Measurements from ENCODE around the gene SLC22A16. TPM values are rescaled to one million over a fixed set of nuclear protein-coding genes. Genes with fewer than 3 reads are reported as not detected.

SLC22A16 gene
- total and polyA plus RNA-seq, 2 of the 8 experiments (the other 6 are each of a cell fraction or from before 2014, with no cell fraction given) = not detected

DNA sequence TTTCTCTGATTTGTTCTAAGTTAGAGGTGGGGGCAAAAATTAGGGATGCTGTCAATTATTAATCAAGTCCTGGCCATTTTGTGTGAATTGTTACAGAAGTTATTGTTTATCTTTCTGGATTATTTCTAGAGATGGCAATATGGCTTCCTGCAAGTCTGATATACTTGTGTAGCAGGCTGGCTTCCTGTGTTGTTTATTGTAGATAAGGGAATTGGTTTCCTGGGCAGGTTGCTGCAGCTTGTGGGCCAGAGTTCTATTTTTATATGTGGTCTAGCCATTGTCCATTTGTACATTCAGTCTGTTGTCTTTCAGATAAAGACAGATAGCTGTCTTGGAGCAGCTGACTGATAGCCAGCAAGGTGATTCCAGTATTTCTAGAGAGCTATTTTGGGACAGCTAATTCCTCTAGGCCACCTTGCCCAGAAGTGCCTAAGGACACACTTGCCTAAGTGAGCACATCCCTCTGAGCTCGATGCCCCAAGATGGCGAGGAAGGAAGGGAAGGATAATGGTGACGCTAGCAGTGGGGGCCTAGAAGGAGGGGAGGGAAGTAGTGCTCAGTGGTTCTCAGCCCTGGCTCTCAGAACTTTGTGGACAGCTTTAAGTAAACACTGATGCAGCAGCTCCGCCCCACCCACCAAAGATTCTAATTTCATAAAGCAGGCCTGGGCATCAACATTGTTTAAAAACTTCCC is 86.6 kb downstream of the SLC22A16 start:
- Histone ChIP-seq H3K27me3 (replicated peaks in 1 of 4; ENCODE audit: control insufficient read depth in 3 of 4, extremely low read depth in 1 of 4, insufficient read depth in 3 of 4, low read length in 3 of 4) (no peaks in the 10 kb centered on the region), H3K14ac (ENCODE audit: insufficient read length) (no peak overlapping the region), H4K8ac (ENCODE audit: extremely low read depth, insufficient read depth, low read length) (no peak overlapping the region), H3K23ac (ENCODE audit: insufficient read length) (no peak overlapping the region), H2BK15ac (ENCODE audit: low read length) (no peak overlapping the region), H3K9me3 (ENCODE audit: insufficient read depth in 2 of 2, low read depth in 1 of 2, low read length in 1 of 2) (no peaks in the 10 kb centered on the region), H3K27ac (ENCODE audit: low read depth, low read length) (no peak overlapping the region), H2BK5ac (ENCODE audit: low read depth, low read length) (no peak overlapping the region), H3K4ac (replicated peaks; ENCODE audit: insufficient read length, low read depth, low read length) (no peak overlapping the region), H4K20me1 (replicated peaks in 1 of 2; ENCODE audit: control insufficient read depth in 1 of 2, insufficient read depth in 2 of 2, low read length in 2 of 2) (no peaks in the 10 kb centered on the region), H3K79me2 (ENCODE audit: control insufficient read depth in 1 of 2, insufficient read depth in 2 of 2, low read length in 2 of 2) (no peaks in the 10 kb centered on the region), H3K23me2 (ENCODE audit: low read depth, low read length) (no peaks in the 10 kb centered on the region), H3K9ac (replicated peaks in 1 of 4; ENCODE audit: extremely low read depth in 1 of 4, low read depth in 3 of 4, low read length in 3 of 4) (no peak overlapping the region; a peak in 1 of 7 replicates), H2AK5ac (ENCODE audit: low read depth, low read length) (no peak overlapping the region), H3K4me1 (replicated peaks in 1 of 4; ENCODE audit: control insufficient read depth in 3 of 4, insufficient read depth in 4 of 4, low read length in 3 of 4) (peaks cover 0 to 1% (median 0%) of the 10 kb centered on the region in 4 experiments; a peak in 1 of 7 replicates), H2BK120ac (replicated peaks; ENCODE audit: low read depth, low read length) (no peak overlapping the region), H4K5ac (ENCODE audit: insufficient read length, low read depth, low read length) (no peak overlapping the region), H3K4me3 (ENCODE audit: extremely low read depth in 1 of 4, insufficient read depth in 2 of 4, low read depth in 3 of 4, low read length in 4 of 4) (no peak overlapping the region), H3K36me3 (ENCODE audit: control insufficient read depth in 2 of 4, insufficient read depth in 4 of 4, low read length in 3 of 4) (no peaks in the 10 kb centered on the region), H2AFZ (ENCODE audit: low read length) (no peak overlapping the region), H3K79me1 (ENCODE audit: low read depth, low read length) (no peaks in the 10 kb centered on the region), H3K4me2 (ENCODE audit: insufficient read depth in 1 of 2, low read depth in 2 of 2, low read length in 2 of 2) (no peak overlapping the region), H2BK20ac (ENCODE audit: low read length) (no peak overlapping the region), H3K18ac (ENCODE audit: extremely low read depth, low read length) (no peak overlapping the region), H2BK12ac (ENCODE audit: low read depth, low read length) (no peak overlapping the region), H3K56ac (replicated peaks; ENCODE audit: insufficient read length, low read depth, low read length) (no peak overlapping the region), H4K91ac (replicated peaks; ENCODE audit: insufficient read length, low read length) (no peak overlapping the region)
- FAIRE-seq (no peak), DNase-seq (ENCODE audit: low read depth in 1 of 2, low spot score in 2 of 2) (no peak)
- ChIA-PET CTCF (ENCODE audit: partially characterized antibody) (interaction anchor here (0.6 to 6.9 kb wide), 34 partner anchors 9 to 685 kb away, joined by 3 to 74 read pairs (median 6); partner anchors contain the start of genes CDC40 and WASF1), POLR2A (ENCODE audit: partially characterized antibody) (no interaction called here)
- WGBS, 2 experiments (ENCODE audit: extremely low coverage in 1 of 2, insufficient coverage in 1 of 2, insufficient read length in 1 of 2, insufficient replicate concordance in 2 of 2, low coverage in 1 of 2, low lambda C conversion rate in 2 of 2, missing lambda C conversion rate in 1 of 2) = 91% methylated on average over 4 of the region's 4 CpGs; no CpG with 5 or more reads in 1 of the 2 experiments
- TF ChIP-seq SP2 (IDR thresholded peaks at IDR 0.05; ENCODE audit: low read length) (no peak), ASH2L (IDR thresholded peaks at IDR 0.05; ENCODE audit: low read length) (no peak), EGR1 (IDR thresholded peaks at IDR 0.05; ENCODE audit: borderline replicate concordance, low read depth, low read length) (no peak), CTBP2 (IDR thresholded peaks at IDR 0.05; ENCODE audit: borderline replicate concordance, insufficient read depth, insufficient read length, low read length) (no peak), SIN3A (conservative IDR thresholded peaks at IDR 0.05 in 1 of 2, IDR thresholded peaks at IDR 0.05 in 1 of 2; ENCODE audit: low read depth in 1 of 2, low read length in 2 of 2) (no peak), CREB1 (IDR thresholded peaks at IDR 0.05) (no peak), FOSL1 (IDR thresholded peaks at IDR 0.05; ENCODE audit: insufficient read depth, low read depth, low read length) (no peak), CBX8 (IDR thresholded peaks at IDR 0.05; ENCODE audit: borderline replicate concordance, low read depth, low read length) (no peak), HDAC2 (IDR thresholded peaks at IDR 0.05; ENCODE audit: borderline replicate concordance in 1 of 2, low read depth in 2 of 2, low read length in 2 of 2) (no peak), POLR2A (IDR thresholded peaks at IDR 0.05; ENCODE audit: control extremely low read depth in 1 of 2, low read depth in 2 of 2, low read length in 2 of 2) (no peak), GABPA (IDR thresholded peaks at IDR 0.05; ENCODE audit: borderline replicate concordance, insufficient read depth, low read length) (no peak)
